HG03135 (cell line): ENCODE results near the gene ITPKC.
A peak's percentile ranks its signal among the peaks of the same experiment; 100 is the strongest.

Experiments
- ATAC-seq: cut with Tn5 transposase; IDR thresholded peaks from one replicate; pipeline ENCODE4 v1.9.1; 2021; ENCODE audit warnings: mild to moderate bottlenecking, moderate library complexity; ENCODE audit not compliant: unreplicated experiment

ITPKC gene

DNA sequence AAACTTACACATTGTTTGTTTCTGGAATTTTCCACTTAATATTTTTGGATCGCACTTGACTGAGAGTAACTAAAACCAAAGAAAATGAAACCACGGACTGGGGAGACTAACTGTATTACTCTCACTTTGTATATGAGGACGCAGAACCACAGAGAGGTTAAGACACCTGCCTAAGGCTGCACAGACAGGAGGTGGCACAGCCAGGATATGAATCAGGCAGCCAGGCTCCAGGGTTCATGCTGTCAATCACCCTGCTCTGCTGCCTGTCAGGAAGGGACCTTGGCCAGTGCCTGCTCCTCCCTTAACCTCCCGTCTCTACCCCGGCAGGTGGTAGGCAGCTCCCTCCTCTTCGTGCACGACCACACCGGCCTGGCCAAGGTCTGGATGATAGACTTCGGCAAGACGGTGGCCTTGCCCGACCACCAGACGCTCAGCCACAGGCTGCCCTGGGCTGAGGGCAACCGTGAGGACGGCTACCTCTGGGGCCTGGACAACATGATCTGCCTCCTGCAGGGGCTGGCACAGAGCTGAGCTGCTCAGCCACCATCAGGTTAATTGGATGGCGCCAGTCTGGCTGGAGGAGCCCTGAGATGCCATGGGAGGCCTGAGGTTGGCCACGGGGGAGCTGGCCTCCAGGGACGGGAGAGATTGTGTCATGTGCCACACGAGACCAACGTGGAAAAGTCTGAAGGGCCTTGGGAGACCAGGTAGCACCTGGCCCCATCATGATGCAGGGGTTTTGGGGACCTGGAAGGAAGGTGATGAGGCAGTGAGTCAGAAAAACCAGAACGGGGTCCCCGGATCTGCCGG is 22.3 kb downstream of the ITPKC start:
- ATAC-seq: no peak

DNA sequence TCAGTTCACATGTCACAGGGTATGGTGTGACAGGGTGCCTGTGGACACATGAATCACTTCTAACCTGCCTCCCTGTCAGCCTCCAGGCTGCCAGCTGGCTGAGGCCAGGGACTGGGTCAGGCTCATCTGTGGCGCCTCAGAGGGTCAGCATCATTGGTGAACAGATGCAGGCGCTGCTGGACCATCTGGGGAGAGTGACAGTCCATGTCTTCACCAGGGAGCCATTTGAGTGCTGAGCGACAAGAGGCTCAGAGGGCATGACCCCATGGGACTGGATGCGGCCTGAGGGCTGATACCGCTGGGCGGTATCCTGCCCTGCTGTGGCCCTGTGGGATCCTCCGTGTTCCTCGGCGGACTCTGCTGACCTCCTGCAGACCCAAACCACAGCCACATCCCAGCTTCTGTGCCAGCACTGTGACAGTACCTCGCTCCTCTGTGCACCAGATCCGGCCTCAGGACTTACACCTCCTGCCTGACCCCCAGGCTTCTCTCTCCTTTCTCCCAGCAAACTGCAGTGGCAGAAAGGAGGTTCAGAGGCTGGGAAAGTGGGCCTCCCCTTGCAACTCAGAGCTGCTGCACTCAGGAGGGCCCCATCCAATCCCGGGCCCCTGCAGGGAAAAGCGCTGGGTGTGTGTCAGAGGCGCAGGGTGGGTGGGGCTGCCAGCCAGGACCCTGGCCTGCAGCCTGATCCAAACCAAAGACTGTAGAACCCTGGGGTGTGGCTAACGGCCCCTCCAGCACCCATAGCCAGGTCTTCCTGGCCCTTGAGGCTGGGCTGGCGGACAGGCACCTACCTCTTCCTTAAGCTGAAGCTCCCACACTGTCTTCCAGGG is 23.2 kb downstream of the ITPKC start:
- ATAC-seq: no peak

DNA sequence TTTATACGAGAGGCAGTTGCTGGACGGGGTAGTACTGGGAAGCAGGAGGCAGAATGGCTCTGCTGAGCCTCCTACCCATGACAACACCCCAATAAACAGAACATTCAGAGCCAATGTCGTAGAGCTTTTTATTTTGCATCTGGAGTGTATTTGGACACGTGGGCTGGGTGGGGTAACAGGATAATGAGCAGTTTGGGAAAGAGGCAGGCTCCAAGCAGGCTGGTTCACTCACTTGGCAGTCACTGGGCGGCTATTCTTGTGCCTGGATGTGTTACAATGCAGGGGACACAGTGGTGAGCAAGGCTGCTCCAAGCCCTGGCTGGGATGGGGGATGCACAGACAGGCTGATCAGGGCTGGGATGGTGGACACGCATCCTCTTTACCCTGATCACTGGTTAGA is 23.8 kb downstream of the ITPKC start:
- ATAC-seq: no peak

DNA sequence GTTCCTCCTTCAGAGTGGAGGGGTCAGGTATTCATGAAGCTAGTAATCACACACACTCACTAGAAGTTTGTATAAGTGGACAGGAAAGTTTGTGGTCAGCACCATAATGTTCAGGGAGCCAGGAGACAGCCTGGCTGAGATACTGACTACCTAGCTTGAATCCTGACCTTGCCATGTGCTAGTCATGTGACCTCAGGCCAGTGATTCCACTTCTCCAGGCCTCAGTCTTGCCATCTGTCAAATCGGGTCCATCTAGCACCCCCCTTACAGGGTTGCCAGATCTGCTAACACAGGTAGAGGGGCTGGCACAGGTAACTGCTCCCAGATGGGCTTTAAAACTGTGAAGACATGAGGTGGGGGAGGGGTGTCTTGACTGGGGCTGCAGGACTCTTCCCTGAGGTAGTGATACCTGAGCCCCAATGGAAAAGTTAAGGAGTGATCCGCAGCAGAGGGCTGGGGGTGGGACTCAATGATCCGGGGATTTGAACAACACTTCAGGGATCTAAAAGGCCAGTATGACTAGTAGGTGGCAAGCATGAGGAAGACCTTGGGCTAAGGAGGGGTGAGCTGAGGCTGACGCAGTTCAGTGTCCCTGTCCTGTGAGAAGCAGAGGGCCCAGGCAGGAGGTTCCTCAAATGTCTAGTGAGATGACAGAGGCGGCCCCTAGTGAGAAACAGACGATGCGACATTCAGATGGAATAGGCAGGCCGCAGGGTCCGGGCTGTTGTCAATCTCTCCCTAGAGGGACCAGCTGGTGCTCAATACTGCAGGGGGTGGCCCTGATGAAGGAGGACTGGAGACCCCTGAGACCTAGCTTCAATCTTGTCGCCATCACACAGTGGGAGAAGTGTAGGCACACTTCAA is 24.8 kb downstream of the ITPKC start:
- no peak for ATAC-seq

GRCh38 chr19:40742477-40742876 is 25.6 kb downstream of the ITPKC start:
- no peak for ATAC-seq

- no peak for ATAC-seq
Measured at GRCh38 chr19:40742886-40743285, 26.0 kb downstream of the ITPKC start.

DNA sequence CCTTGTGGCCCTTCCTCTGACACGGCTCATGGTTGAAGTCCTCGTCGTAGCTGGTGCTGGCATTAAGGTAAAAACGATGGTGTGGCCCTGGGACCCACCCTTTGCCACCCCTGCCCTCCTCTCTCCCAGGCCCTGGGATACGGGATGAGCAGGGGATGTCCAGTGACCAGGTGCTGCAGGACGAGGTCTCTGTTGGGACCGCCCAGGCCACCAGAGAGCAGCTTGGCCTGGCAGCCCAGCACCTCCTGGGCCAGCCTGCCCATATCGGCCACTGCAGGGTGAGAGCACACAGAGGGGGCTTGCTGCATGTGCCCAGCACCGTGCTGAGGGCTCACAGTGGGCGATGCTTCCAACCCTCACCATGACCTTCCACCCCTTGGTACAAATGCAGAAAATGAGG is 27.0 kb downstream of the ITPKC start:
- ATAC-seq: no peak

DNA sequence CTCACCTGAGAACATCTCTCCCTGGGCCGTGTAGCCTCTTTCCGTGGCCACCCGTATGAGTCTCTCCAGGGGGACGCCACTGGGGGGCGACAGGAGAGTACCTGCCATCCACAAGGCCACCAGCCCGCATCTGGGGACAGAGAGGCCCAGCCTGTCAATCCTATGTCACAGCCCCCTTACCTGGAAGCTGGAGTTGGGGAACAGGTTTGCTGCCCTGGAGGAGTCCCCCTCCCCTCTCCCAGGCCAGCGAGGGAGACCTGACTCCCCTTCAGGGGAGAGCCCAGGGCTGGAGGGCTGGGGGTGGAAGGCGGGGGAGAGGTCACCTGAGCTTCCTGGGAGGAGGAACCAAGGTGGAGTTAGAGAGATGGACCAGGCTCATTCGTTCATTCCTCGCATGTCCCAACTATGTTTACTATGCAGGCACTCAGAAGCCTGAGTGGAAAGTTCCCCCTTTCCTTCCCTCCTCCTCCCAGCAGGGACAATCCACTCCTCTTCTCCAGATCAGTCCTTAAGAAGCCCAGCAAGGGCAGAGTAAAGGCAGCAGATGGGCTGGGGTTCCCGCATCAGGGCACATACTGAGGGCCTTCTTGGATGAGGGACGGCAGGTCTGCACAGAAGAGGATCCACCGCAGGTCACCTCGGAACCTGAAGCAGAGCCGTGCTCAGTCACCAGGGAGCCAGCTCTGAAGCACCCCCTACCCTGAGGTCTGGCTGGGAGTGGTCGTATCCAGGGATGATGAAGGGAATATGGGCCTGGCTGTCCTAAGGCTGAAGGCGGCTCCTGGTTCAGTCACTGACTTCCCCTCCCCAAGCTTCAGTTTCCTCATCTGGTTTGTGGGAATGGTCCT is 27.9 kb downstream of the ITPKC start:
- ATAC-seq: no peak

DNA sequence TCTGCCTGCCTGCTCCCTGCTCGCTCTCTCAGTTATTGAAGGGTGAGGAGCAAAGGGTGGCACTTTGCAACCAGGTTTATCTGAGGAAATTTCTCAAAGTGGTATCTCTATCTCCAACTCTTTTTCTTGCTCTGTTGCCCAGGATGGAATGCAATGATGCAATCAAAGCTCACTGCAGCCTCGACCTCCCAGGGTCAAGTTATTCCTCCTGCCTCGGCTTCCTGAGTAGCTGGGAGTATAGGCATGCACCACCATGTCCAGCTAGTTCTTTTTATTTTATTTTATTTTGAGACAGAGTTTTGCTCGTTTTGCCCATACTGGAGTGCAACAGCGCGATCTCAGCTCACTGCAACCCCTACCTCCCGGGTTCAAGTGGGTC is 28.5 kb downstream of the ITPKC start:
- no peak for ATAC-seq

DNA sequence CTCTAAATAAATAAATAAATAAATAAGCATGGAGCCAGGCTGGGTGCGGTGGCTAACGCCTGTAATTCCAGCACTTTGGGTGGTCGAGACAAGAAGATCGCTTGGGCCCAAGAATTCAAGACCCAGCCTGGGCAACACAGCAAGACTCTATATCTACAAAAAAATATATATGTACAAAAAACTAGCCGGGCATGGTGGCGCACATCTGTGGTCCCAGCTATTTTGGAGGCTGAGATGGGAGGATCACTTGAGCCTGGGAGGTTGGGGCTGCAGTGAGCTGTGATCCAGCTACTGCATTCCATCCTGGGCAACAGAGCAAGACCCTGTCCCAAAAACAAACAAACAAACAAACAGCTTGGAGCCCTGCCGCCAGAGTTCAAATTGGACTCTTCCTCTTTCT is 30.6 kb downstream of the ITPKC start:
- ATAC-seq: no peak

DNA sequence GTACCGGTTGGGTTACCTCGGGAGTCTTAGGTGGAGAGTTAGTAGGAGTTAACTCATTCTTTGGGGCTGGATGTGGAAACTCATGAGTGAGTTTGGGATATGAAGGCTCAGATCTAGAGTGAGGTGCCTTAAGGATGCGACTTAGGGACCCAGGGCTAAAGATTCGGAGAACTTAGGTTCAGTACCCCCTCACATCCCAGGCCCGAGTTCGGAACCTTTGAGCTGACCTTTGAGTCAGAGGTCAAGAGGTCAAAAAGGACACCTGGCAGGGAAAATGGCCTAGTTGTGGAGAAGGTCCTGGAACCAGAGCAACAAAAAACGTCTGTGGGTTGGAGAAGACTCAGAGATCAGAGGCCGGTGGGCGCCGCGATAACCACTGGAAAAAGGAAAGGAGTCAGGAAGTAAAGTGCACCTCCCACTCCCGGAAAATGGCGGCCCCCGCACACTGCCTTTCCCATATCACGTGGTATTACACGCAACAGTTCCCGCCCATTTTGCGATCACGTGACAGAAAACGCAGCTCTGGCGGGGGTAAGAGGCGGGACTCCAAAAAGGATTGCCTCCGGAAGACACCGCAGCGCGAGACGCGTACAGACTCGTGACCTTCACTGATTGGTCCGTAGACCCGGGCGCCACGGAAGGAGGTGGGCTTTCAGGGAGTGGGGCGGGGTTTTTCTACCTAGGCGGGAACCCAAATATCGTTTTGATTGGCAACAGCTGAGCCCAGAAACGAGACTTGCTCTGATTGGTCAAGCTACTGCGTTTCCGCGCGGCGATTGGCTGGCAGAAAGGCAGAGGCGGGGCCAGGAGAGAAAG is 33.4 kb downstream of the ITPKC start, which contains the start of gene ACTMAP:
Gene ACTMAP (minus strand): TSS at position 420 of the 816 bp plus-strand sequence. CDS start 674 bp downstream, outside the sequence.
- peak; percentile 84 for ATAC-seq

GRCh38 chr19:40750874-40751537 is 34.1 kb downstream of the ITPKC start, which contains the start of gene SNRPA:
Gene SNRPA, plus strand, starts transcription at chr19:40751203. Its CDS starts 206 bp downstream, at chr19:40751409.
- peak; percentile 58 for ATAC-seq

GRCh38 chr19:40752257-40752781 is 35.4 kb downstream of the ITPKC start:
- no peak for ATAC-seq

GRCh38 chr19:40754611-40755247 is 37.8 kb downstream of the ITPKC start:
- ATAC-seq: no peak

GRCh38 chr19:40755248-40755624 is 38.3 kb downstream of the ITPKC start:
- ATAC-seq: no peak

DNA sequence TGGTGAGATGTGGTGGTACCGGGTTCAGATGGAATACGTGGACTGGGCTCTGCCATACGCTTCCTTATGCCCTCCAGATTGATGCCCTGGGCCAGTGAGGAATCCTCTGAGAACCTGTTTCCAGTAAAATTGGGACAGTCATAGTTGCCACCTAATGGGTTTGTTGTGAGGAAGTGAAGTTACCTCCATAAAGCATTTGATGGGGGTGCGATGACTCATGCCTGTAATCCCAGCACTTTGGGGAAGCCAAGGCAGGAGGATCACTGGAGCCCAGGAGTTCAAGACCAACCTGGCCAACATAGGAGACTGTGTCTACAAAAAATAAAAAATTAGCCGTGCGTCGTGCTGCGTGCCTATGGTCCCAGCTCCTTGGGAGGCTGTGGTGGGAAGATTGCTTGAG is 38.9 kb downstream of the ITPKC start:
- no peak for ATAC-seq

GRCh38 chr19:40756502-40757110 is 39.7 kb downstream of the ITPKC start:
- ATAC-seq: no peak

GRCh38 chr19:40758491-40758890 is 41.6 kb downstream of the ITPKC start:
- ATAC-seq: no peak
